CD4-positive, alpha-beta T cell treated with Interleukin-6 for 4 hours (primary cell): ENCODE results near the gene CAPS2.

Source experiments
- DNase-seq: peaks from one replicate; pipeline ENCODE4 v3.0.0-alpha.2; 2020; ENCODE audit warnings: mixed read lengths

Gene CAPS2

DNA sequence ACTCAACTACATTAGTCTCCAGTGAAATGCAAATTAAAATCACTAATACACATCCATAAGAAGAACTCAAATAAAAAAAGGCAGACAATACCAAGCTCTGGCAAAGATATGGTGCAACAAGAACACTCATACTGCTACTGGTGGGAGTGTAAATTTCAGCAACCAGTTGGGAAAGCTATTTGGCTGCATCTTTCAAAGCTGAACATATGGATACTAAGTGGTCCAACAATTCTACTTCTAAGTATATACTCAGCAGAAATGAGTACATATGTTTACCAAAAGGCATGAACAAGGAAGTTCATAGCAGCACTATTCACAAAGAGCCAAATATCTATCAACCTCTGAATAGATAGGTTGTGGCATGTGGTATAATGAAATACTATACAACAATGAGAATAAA is 27.3 kb downstream of the CAPS2 start:
- no peak for DNase-seq

DNA sequence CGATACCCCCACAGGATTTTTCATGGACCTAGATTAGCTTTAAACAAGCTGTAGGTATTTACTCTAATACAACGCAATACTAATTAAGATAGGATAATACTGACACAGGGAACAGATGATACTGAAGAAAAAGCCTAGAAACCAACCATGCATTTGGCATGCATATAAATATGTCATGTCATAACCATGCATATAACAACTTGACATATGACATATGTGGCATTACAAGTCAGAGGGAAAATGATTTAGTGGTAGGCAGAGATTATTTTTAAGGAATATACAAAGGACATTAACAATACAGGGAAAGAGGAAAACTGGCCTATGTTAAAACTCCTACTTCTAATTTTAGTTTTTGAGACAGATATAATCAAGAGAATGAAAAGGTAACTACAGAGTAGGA is 27.9 kb downstream of the CAPS2 start:
- DNase-seq = no peak

DNA sequence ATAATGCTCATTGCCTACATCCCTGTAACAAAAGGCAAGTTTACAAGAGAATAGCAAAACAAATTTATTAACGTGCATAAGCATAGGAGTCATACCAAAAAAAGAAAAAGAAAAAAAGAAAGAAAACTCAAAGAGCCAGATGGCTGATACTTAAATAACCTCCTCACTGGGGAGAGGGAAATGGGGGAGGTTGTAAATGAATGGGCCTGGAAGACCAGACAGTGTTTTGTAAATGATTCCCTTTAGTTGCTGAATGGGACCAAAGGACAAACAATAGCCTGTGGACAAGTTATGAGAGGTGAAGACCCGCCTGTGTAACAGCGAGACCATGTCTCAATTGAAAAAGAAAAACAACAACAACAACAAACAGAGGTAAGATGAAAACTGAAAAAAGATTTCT is 35.3 kb downstream of the CAPS2 start:
- DNase-seq = no peak

DNA sequence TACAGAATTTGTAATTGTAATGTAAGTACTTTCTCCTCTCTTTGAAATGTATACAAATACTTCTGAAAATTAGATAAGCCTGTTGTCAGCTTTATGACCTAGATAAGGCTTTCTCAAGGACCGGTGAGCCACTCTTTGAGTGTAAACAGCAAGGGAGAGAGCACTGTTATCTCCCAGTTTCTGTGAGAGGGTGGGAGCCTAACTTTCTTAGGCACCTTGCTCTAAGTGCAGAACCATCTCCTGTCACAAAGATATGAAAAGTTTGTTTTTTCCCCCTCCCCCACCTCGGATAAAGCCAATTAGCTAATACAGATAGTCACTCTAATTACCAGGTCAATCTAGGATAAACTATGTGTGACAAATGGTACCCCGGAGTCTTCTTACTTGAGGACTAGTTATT is 35.8 kb downstream of the CAPS2 start:
- DNase-seq = no peak

DNA sequence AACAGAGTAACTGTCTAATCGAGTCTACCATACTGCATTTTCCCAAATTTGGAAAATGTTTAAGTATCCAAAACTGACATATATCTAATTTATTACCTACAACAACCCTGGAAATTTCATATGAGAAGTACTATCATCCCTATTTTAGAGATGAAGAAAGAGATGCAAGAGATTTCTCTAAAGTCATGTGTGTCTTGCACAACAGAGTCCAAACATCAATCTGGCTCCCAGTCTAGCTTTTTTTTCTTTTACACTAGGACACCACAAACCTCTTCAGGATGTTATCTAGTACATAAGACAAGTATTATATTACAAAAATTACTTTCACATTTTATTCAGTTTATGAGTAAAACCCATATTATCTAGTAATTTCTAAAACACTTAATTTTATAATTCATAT is 39.1 kb downstream of the CAPS2 start:
- DNase-seq = no peak

DNA sequence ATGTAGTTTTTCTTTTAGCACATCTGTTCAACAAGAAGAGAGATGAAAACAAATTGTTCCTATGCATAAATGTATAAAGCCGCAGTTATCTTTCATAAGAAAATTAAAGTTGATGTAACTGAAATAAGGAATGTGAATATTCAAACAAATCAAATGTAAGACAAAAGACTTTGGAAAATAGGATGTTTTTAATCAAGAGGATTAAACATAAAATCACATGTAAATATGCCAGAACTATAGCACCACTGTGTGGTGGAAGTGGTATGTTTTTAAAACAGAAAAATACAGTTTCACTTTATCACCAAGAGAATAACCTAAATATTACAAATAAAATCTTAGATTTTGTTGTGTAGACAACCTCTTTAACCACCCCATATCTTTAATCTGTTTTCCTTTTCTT is 40.4 kb downstream of the CAPS2 start:
- DNase-seq = no peak

DNA sequence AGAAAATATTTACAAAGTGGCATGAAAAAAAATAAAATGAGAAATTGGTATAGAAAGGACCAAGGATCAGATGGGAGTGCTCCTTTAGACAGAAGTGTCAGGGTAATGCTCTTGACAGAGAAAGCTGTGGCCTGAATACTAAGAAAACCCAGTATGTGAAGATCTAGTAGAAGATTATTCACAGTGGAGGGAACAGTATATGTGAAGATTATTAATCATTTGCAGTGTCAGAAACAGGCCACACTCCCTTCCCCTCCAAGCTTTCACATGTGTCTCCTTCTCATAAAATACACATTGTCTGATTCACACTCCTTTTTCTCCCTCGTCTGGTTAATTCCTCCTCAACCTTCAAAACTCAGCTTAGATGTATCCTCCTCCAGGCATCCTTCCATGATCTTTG is 41.3 kb downstream of the CAPS2 start:
- no peak for DNase-seq

DNA sequence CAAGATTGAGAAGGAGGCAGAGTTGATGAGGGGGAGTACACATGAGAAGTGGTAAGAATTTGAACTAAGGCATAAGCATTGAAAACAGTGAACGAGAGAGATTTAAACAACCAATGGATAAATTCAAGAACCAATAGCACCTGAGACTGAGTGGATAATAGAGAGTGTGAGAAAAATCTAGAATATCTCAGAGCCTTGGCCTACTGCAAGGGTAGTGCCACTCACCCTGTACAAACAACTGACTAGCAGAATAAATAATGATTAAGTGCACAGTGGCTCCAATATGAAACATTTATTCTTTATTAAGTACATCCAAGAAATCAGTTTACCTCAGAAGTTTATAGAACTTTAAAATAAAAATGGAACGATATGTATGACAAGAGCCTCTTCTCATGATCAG is 54.4 kb downstream of the CAPS2 start:
- DNase-seq = no peak

DNA sequence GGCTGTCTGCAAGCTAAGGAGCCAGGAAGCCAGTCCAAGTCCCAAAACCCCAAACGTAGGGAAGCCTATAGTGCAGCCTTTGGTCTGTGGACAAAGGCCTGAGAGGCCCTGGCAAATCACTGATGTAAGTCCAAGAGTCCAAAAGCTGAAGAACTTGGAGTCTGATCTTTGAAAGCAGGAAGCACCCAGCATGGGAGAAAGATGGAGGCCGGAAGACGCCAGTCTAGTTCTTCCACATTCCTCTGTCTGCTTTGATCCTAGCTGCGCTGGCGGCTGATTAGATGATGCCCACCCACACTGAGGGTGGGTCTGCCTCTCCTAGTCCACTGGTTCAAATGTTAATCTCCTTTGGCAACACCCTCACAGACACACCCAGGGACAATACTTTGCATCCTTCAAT is 58.5 kb downstream of the CAPS2 start:
- no peak for DNase-seq

DNA sequence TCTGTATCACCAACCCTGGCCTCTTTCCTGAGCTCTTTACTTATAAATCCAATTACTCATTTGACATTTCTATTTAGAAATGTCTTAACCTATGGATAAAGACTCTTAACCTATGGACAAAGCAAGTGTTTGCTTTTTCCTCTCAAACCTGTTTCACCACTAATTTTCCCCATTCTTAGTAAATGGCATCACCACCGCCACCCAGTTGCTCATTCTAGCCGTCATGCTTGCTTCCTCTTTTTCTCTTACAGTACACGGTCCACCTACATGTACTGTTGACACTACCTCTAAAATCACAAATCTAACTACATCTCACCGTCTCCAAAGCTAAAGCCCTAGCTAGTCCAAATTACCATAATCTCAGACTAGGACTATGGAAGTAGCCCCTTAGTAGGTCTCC is 60.0 kb downstream of the CAPS2 start:
- DNase-seq = no peak

DNA sequence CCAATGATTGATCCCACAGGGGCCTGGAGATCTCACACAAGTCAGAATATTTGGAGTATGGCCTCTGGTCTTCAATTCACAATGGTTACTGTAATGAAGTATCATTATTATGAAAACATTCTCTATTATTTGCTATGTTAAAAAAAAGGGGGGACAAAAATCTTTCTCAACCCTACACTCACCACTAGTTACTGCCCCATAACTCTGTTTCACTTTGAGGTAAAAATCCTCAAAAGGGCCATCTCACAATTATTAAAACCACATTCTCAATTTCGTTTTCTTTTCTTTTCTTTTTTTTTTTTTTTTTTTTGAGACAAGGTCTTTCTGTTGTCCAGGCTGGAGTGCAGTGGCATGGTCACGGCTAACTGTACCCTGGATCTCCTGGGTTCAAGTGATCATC is 60.9 kb downstream of the CAPS2 start:
- DNase-seq = no peak

DNA sequence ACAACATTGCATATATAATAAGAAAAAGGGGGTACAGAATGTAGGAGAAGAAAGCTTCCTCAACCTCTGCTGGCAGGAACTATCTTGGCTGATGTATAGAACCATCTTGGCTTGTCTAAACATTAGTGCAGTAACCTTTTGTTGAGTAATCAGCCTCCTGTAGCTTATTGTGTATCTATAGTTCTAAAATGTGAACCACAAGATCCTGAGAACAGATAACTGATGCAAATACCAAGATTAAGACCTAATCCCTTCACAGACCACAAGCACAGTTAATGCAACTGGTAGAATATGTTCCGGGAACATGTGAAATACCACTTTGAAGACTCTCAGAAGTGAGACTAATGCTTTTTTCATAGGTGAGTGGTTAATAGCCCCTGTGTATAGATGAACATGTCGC is 69.8 kb downstream of the CAPS2 start:
- DNase-seq = no peak

DNA sequence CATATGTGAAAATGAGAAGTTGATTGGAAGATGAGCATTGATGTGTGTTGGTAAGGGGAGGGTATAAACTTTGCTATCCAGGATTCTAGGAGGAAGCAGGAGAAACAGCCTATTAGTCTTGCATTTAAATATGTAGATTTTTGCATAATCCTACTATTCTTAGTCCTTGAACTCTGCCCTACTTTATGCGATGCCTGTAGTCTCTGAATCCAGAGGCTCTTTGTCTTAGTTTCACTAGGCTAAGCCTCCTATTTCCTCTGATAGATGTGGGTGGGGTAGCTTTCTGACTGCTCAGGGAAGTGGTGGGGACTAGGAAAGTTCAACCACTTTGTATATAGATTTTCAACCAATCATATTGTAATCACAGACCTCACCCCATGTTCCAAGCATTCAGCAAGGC is 71.0 kb downstream of the CAPS2 start:
- DNase-seq = no peak

DNA sequence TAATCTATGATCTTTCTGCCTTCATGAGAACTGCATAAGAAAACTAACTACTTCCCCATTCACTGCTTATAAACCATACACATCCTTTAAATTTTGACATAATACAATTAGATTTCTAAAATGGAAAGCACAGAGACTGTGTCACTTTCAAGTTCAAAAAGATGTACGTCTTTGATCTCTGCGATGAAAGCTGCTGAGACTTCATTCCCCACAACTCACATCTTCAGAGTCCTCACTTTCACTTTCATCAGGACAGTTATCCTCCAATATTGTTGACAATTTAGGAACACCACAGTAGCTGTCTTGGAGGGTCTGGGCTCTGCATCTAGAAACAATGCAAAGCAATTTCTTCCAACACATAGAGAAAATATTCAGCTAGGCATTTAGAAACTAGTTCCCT is 72.6 kb downstream of the CAPS2 start:
- no peak for DNase-seq

DNA sequence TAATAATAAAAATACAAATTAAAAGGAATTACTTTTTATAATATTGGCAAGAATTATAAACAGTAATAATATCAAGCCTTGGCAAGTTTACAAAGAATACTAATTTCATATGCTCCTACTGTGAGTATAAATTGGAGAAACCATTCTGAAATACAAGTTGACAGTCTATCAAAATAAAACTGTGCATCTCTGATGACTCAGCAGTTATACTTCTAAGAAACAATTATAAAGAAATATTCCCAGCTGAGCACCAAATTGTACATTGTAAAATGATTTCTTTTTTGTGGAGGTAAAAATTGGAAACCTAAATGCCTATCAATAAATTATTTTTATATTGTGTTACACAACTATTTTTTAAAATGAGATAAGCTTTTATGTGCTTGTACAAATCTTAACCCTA is 85.0 kb downstream of the CAPS2 start:
- DNase-seq = no peak

DNA sequence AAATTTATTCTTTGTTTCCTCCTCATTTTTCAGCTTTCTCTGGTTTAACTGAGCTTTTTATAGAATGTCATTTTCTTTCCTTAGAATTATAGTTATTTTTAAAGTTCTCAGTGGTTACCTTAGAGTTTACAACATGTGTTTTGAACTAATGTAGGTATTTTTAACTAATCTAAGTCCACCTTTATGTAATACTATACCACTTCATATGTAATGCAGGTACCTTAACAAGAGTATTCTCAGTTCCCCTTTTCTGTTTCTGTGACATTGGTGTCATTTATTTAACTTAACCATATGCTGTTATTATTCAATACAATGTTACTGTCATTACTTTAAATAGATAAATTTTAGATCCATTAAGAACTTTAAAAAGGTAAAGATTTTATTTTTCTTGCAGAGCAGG is 90.1 kb downstream of the CAPS2 start:
- no peak for DNase-seq

DNA sequence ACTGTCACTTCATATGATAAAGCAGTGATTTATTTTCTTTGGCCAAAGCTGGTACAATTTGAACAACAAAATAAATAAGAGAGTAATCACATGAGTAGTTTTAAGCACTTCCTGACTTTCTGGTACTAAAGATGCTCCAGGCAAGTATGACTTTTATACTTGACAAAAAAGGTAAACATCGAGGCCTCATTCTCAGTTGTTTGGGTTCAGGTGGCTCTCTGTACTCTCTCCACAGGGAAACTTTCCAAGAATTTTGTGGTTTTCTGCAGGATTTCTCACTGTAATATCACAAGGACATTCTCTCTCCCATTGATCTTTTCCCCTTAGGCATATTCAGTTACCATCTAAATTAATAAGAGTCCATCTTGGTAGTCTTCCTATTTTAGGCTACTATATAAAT is 93.9 kb downstream of the CAPS2 start:
- DNase-seq = no peak

DNA sequence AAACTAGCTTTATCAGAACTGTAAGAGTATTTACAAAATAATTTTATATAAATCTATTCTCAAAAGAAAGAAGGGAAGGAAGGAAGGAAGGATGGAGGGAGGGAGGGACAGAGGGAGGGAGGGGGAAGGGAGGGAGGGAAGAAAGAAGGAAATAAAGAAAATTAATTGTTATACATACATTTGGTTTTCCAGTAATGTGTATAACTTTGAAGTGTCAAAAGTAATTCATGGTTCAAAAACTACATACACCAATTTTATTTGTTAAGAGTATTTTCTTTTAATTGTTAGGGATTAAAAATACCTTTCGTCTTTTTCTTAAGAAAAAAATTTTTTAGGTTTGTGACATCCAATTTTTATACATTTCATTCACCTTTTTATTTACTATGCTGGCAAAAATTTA is 103.0 kb downstream of the CAPS2 start:
- no peak for DNase-seq
